Esophagus squamous epithelium (tissue), 5 donors: Measurements from ENCODE around the gene HMGCLL1. TPM values are rescaled to one million over a fixed set of nuclear protein-coding genes. Genes with fewer than 3 reads are reported as not detected.

ENCODE experiments used
- DNase-seq: peaks from one replicate; lab custom pipeline; 2025; lab: John Stamatoyannopoulos, UW
- H3K27ac ChIP-seq, 4 donors: fragments of 200-600 bp; sonication (generic); one replicate each; pipeline ENCODE4 v1.5.1; 2016 to 2019; ENCODE audit warnings: mild to moderate bottlenecking in 1 of 4
- H3K27me3 ChIP-seq, 4 donors: fragments of 200-600 bp; sonication (generic); 1 replicate in 3 of 4; 2 replicates in 1 of 4; pipeline versions ENCODE4 v1.5.1 to v1.6.0; 2017 to 2021; ENCODE audit warnings: antibody characterized with exemption in 1 of 4
- H3K36me3 ChIP-seq, 3 donors: fragments of 200-600 bp; sonication (generic); one replicate each; pipeline ENCODE4 v1.5.1; 2016 to 2019
- H3K4me1 ChIP-seq, 3 donors: fragments of 200-600 bp; sonication (generic); one replicate each; pipeline ENCODE4 v1.5.1; 2017 to 2019
- H3K4me3 ChIP-seq, 4 donors: fragments of 200-600 bp; sonication (generic); 1 replicate in 3 of 4; 2 replicates in 1 of 4; pipeline ENCODE4 v1.5.1; 2016 to 2019; ENCODE audit warnings: mild to moderate bottlenecking in 2 of 4, moderate library complexity in 1 of 4
- H3K9me3 ChIP-seq, 3 donors: fragments of 200-600 bp; sonication (generic); one replicate each; pipeline ENCODE4 v1.5.1; 2016 to 2019
- POLR2A ChIP-seq, 4 donors: fragments of 450-650 bp; IDR thresholded peaks; one replicate each; pipeline ENCODE4 v1.6.1; 2017; ENCODE audit warnings: antibody characterized with exemption in 4 of 4, mild to moderate bottlenecking in 4 of 4, moderate library complexity in 3 of 4
- WGBS, 2 donors: methylation state at CpG; one replicate each; pipeline ENCODE4 v1.1.5; 2018; 5-methylcytosine and 5-hydroxymethylcytosine counted together
- intact Hi-C: fragments of 100-400 bp; cut with DNase I; formaldehyde crosslinking; loops from one replicate; pipeline ENCODE4 v1.15.0; 2022
- total RNA-seq, 4 donors: library from RNA; depleted of rRNA; stranded (reverse); fragments of >200 nt; gene quantifications; one replicate each; pipeline ENCODE4 v1.1.0, GENCODE V29; 2016
- TF ChIP-seq, protein P1 (sequence below), 6 experiments: fragments of 450-650 bp in 4 of 6; fragments of 200-600 bp in 2 of 6; sonication (generic) in 2 of 6; IDR thresholded peaks; one replicate each; pipeline ENCODE4 v1.5.1; 2016 to 2019; ENCODE audit warnings: antibody characterized with exemption in 6 of 6, mild to moderate bottlenecking in 4 of 6, moderate library complexity in 4 of 6
- donor health status: DM: yes; HTN: yes; CAD: no.

HMGCLL1 gene
- total RNA-seq, 4 donors from 2014 or later = 0.47 to 0.76 (median 0.61) TPM; not detected in 1

- Histone ChIP-seq H3K27ac (no peak overlapping the region), H3K4me1 (no peaks in the 10 kb centered on the region), H3K36me3 (no peaks in the 10 kb centered on the region), H3K9me3 (no peaks in the 10 kb centered on the region), H3K27me3 (no peaks in the 10 kb centered on the region), H3K4me3 (no peak overlapping the region)
- 82 to 90% methylated on average over 4 of the region's 4 CpGs for WGBS, 2 donors
- TF ChIP-seq POLR2A (IDR thresholded peaks at IDR 0.05) = no peak
- TF ChIP-seq, protein P1, sequence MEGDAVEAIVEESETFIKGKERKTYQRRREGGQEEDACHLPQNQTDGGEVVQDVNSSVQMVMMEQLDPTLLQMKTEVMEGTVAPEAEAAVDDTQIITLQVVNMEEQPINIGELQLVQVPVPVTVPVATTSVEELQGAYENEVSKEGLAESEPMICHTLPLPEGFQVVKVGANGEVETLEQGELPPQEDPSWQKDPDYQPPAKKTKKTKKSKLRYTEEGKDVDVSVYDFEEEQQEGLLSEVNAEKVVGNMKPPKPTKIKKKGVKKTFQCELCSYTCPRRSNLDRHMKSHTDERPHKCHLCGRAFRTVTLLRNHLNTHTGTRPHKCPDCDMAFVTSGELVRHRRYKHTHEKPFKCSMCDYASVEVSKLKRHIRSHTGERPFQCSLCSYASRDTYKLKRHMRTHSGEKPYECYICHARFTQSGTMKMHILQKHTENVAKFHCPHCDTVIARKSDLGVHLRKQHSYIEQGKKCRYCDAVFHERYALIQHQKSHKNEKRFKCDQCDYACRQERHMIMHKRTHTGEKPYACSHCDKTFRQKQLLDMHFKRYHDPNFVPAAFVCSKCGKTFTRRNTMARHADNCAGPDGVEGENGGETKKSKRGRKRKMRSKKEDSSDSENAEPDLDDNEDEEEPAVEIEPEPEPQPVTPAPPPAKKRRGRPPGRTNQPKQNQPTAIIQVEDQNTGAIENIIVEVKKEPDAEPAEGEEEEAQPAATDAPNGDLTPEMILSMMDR (IDR thresholded peaks at IDR 0.05) = no peak
- DNase-seq = no peak
- intact Hi-C loops = no loop called here
These were observed 60.4 kb downstream of the HMGCLL1 start for GRCh38 chr6:55518529-55519060.

- Histone ChIP-seq H3K4me1 (no peaks in the 10 kb centered on the region), H3K27ac (no peak overlapping the region), H3K36me3 (no peaks in the 10 kb centered on the region), H3K4me3 (no peak overlapping the region), H3K9me3 (no peaks in the 10 kb centered on the region), H3K27me3 (no peaks in the 10 kb centered on the region)
- no peak for DNase-seq
- intact Hi-C loops = no loop called here
- TF ChIP-seq POLR2A (IDR thresholded peaks at IDR 0.05) = no peak
- TF ChIP-seq, protein P1 (IDR thresholded peaks at IDR 0.05) = no peak
- WGBS, 2 donors = 59 to 88% methylated on average over 1 of the region's 1 CpG
These were observed 62.3 kb downstream of the HMGCLL1 start for GRCh38 chr6:55516736-55517135.

GRCh38 chr6:55512904-55513303 is 66.1 kb downstream of the HMGCLL1 start:
- Histone ChIP-seq H3K27me3 (no peaks in the 10 kb centered on the region), H3K9me3 (no peaks in the 10 kb centered on the region), H3K36me3 (no peaks in the 10 kb centered on the region), H3K4me3 (no peak overlapping the region), H3K4me1 (no peaks in the 10 kb centered on the region), H3K27ac (no peak overlapping the region)
- TF ChIP-seq, protein P1 (IDR thresholded peaks at IDR 0.05) = no peak
- no peak for TF ChIP-seq POLR2A (IDR thresholded peaks at IDR 0.05)
- WGBS, 2 donors = 72 to 88% methylated on average over 1 of the region's 1 CpG
- intact Hi-C loops = no loop called here
- no peak for DNase-seq

DNA sequence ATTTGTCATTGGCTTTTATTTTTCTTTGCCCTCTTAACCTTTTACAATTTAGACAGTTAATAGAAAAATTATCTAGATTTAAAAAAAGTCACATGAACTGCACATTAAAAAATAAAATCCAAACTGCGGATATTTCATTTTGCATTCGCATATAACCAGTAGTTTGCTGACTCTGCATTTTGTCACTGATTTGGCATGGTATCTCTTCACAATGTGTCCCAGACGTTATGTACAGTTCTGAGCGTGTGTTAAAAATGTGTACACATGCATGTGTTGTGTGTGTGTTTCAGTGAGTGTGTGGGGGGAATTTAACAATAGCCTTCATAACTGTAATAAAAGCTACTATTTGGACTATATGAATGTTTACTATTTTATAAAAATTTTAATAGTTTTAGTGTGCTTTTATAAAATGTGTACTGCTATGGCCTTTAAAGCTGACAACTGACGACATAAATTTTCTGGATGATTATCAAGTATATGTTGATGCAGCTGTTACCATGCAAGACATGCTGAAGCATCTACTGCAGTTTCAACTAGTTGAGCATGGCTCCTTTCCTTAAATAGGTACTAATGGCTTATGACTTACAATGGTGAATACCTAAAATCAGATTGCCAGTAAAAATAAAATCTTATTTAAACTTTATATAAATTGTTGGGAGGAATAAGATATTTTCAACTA is 67.7 kb downstream of the HMGCLL1 start:
- DNase-seq = no peak
- Histone ChIP-seq H3K27ac (no peak overlapping the region), H3K36me3 (no peaks in the 10 kb centered on the region), H3K4me1 (no peaks in the 10 kb centered on the region), H3K27me3 (no peaks in the 10 kb centered on the region), H3K4me3 (no peak overlapping the region), H3K9me3 (no peaks in the 10 kb centered on the region)
- intact Hi-C loops = no loop called here
- 74 to 81% methylated on average over 5 of the region's 5 CpGs for WGBS, 2 donors
- TF ChIP-seq, protein P1 (IDR thresholded peaks at IDR 0.05) = no peak
- no peak for TF ChIP-seq POLR2A (IDR thresholded peaks at IDR 0.05)

- TF ChIP-seq POLR2A (IDR thresholded peaks at IDR 0.05) = no peak
- TF ChIP-seq, protein P1 (IDR thresholded peaks at IDR 0.05) = no peak
- intact Hi-C loops = no loop called here
- DNase-seq = no peak
- Histone ChIP-seq H3K36me3 (no peaks in the 10 kb centered on the region), H3K27ac (no peak overlapping the region), H3K9me3 (no peaks in the 10 kb centered on the region), H3K4me3 (no peak overlapping the region), H3K4me1 (no peaks in the 10 kb centered on the region), H3K27me3 (no peaks in the 10 kb centered on the region)
These were observed 79.4 kb downstream of the HMGCLL1 start for GRCh38 chr6:55499591-55499990.
